IMR-90 (cell line): ENCODE measurements around the gene TK1.

Experiments used
- BHLHE40 ChIP-seq: fragments of 150-350 bp; IDR thresholded peaks from 2 replicates; pipeline ENCODE4 v1.6.1; 2016; ENCODE audit warnings: mild to moderate bottlenecking, low read depth, low read length
- CEBPB ChIP-seq: IDR thresholded peaks from 2 replicates; pipeline ENCODE4 v1.6.1; 2012; ENCODE audit warnings: low read depth, low read length, improper control_type of control experiment
- POLR2A ChIP-seq: IDR thresholded peaks from 2 replicates; pipeline ENCODE4 v1.6.1; 2012; ENCODE audit warnings: mild to moderate bottlenecking, low read depth, low read length
- RAD21 ChIP-seq: IDR thresholded peaks from 2 replicates; pipeline ENCODE4 v1.6.1; 2012; ENCODE audit warnings: low read length, improper control_type of control experiment
- TF ChIP-seq, protein P1 (sequence below): conservative IDR thresholded peaks from 2 replicates; pipeline ENCODE4 v1.5.1; 2012; ENCODE audit warnings: mild to moderate bottlenecking, low read depth, low read length, improper control_type of control experiment
- TF ChIP-seq, protein P2 (sequence below): fragments of 150-350 bp; IDR thresholded peaks from 2 replicates; pipeline ENCODE4 v1.6.1; 2017; ENCODE audit warnings: mild to moderate bottlenecking, antibody characterized with exemption, low read length, low read depth

DNA sequence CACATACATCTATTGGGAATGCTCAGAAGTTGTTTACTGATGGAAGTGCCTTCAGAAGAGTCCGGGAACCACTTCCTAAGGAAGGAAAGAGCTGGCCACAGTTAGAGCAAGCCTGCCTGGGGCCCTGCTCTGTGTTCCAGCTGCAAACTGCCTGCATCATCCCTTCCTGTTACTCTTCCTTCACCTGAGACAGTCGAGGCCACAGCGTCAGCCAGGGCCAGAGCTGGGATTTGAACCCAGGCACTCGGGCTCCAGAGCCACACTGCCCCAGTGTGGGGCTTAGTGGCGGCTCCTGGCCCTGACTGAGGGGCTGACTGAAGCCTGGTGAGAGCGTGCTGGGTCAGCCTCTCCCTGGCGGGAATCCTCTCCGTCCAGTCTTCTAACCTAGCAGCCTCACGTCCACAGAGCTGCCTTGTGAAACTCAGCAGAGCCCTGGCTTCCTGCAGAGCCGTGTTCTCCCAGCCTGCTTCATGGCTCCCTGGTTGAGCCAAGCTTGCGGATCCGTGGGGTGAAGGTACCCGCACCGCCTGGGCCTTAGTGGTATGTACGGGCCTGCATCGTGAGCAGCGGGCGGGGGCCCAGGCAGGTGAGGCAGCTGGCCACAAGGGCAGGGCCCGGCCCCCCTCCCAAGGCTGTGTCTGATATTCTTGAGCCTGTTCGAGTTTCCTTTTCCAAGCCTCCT lies 45.3 kb downstream of the TK1 start:
- TF ChIP-seq, protein P1, sequence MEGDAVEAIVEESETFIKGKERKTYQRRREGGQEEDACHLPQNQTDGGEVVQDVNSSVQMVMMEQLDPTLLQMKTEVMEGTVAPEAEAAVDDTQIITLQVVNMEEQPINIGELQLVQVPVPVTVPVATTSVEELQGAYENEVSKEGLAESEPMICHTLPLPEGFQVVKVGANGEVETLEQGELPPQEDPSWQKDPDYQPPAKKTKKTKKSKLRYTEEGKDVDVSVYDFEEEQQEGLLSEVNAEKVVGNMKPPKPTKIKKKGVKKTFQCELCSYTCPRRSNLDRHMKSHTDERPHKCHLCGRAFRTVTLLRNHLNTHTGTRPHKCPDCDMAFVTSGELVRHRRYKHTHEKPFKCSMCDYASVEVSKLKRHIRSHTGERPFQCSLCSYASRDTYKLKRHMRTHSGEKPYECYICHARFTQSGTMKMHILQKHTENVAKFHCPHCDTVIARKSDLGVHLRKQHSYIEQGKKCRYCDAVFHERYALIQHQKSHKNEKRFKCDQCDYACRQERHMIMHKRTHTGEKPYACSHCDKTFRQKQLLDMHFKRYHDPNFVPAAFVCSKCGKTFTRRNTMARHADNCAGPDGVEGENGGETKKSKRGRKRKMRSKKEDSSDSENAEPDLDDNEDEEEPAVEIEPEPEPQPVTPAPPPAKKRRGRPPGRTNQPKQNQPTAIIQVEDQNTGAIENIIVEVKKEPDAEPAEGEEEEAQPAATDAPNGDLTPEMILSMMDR = no peak
- TF ChIP-seq CEBPB (no peak), BHLHE40 (no peak), POLR2A (no peak), RAD21 (no peak)
- TF ChIP-seq, protein P2, sequence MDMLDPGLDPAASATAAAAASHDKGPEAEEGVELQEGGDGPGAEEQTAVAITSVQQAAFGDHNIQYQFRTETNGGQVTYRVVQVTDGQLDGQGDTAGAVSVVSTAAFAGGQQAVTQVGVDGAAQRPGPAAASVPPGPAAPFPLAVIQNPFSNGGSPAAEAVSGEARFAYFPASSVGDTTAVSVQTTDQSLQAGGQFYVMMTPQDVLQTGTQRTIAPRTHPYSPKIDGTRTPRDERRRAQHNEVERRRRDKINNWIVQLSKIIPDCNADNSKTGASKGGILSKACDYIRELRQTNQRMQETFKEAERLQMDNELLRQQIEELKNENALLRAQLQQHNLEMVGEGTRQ = no peak
